OCI-LY1 (cell line): ENCODE data around the gene NPY4R.
"Not testable (repeated sequence)": the region's sequence is repeated elsewhere in the genome, so short reads cannot be mapped to it uniquely, and the experiment has no call there.

Experiments
- CTCF ChIP-seq: fragments of 200-600 bp; sonication (generic), shearing (Covaris generic); IDR thresholded peaks from 2 replicates; pipeline ENCODE4 v1.5.1; 2017; ENCODE audit warnings: mild to moderate bottlenecking, antibody characterized with exemption, low read length, moderate library complexity, mixed read lengths
- EZH2 ChIP-seq: fragments of 200-600 bp; sonication (generic), shearing (Covaris generic); IDR thresholded peaks from 2 replicates; pipeline ENCODE4 v1.8.0; 2017; ENCODE audit warnings: borderline replicate concordance, mixed run types, mild to moderate bottlenecking, antibody characterized with exemption, low read length, moderate library complexity, mixed read lengths

- not testable (repeated sequence) for TF ChIP-seq CTCF, EZH2
Measured at GRCh38 chr10:46463608-46464007, 2.1 kb downstream of the NPY4R start.
